Tibial nerve (tissue), 4 donors: ENCODE measurements around the gene FCHSD2. TPM values are rescaled to one million over a fixed set of nuclear protein-coding genes. Genes with fewer than 3 reads are reported as not detected.

Experiments
- DNase-seq, 2 donors: peaks; one replicate each; pipeline ENCODE4 v3.0.0-alpha.2; 2019; ENCODE audit warnings: low spot score in 2 of 2
- H3K27ac ChIP-seq, 4 donors: fragments of 200-600 bp; sonication (generic) in 3 of 4; one replicate each; pipeline ENCODE4 v1.5.1; 2017 to 2019; ENCODE audit warnings: mild to moderate bottlenecking in 1 of 4
- H3K27me3 ChIP-seq, 2 donors: fragments of 200-600 bp; sonication (generic) in 1 of 2; one replicate each; pipeline versions ENCODE4 v1.5.1 to v1.6.0; 2017 to 2019
- H3K36me3 ChIP-seq, 3 donors: fragments of 200-600 bp; sonication (generic); one replicate each; pipeline ENCODE4 v1.5.1; 2018 to 2019
- H3K4me1 ChIP-seq, 4 donors: fragments of 200-600 bp; sonication (generic) in 3 of 4; one replicate each; pipeline ENCODE4 v1.5.1; 2017 to 2019
- H3K4me3 ChIP-seq, 4 donors: fragments of 200-600 bp; sonication (generic) in 3 of 4; one replicate each; pipeline ENCODE4 v1.5.1; 2017 to 2019; ENCODE audit warnings: mild to moderate bottlenecking in 1 of 4, moderate library complexity in 1 of 4
- H3K9me3 ChIP-seq, 4 donors: fragments of 200-600 bp; sonication (generic) in 3 of 4; one replicate each; pipeline ENCODE4 v1.5.1; 2017 to 2019
- CTCF ChIP-seq, 5 experiments: fragments of 200-600 bp in 3 of 5; fragments of 450-650 bp in 2 of 5; sonication (generic) in 3 of 5; IDR thresholded peaks; one replicate each; pipeline ENCODE4 v1.5.1; 2016 to 2019; ENCODE audit warnings: antibody characterized with exemption in 5 of 5, mild to moderate bottlenecking in 3 of 5, moderate library complexity in 2 of 5
- EP300 ChIP-seq, 2 donors: sonication (generic); formaldehyde crosslinking; IDR thresholded peaks; one replicate each; pipeline ENCODE4 v1.6.1; 2017; ENCODE audit warnings: antibody characterized with exemption in 2 of 2, mild to moderate bottlenecking in 1 of 2
- POLR2A ChIP-seq, 2 donors: fragments of 450-650 bp; IDR thresholded peaks; one replicate each; pipeline ENCODE4 v1.6.1; 2017; ENCODE audit warnings: antibody characterized with exemption in 2 of 2, mild to moderate bottlenecking in 2 of 2, moderate library complexity in 2 of 2
- WGBS, 2 donors: methylation state at CpG; one replicate each; pipeline ENCODE4 v1.1.5; 2018; 5-methylcytosine and 5-hydroxymethylcytosine counted together
- total RNA-seq, 4 donors: library from RNA; depleted of rRNA; stranded (reverse); fragments of >200 nt; gene quantifications; one replicate each; pipeline ENCODE4 v1.1.0, GENCODE V29; 2016

FCHSD2 gene
- total RNA-seq, 4 donors from 2014 or later = 19.5 to 29.1 (median 22.8) TPM

DNA sequence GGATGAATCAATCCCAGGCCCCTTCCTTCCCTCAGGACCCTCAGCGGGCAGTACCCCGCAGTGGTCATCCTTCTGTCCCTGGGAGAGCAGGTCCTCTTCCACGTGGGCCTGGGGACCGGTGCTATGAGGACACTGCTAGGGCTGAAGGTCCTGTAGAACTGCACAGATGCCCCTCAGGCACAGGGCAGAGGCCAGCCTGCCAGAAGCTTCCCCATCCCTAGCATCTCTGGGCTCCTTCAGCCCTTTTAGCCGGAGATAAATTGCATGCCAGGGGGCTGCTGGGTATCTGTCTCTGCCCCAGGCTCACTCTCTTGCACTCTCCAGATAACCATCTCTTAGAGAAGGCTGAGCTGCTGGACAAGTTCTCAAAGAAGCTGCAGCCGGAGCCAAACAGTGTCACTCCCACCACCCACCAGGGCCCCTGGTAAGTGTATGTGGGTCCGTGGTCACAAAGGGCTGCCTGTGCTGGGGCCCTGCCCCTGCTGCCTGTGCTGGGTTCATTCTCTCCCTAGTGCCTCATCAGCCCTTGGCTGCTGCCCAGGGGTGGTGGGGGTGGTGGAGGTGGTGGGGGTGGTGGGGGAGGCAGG is 325.6 kb downstream of the FCHSD2 start:
- H3K27me3 ChIP-seq = no peaks in the 10 kb centered on the region
- H3K9me3 ChIP-seq = no peaks in the 10 kb centered on the region
- 52 to 60% methylated on average over 1 to 7 of the region's 7 CpGs for WGBS, 2 donors
- DNase-seq = no peak
- peak overlapping the region in 3 of 4 donors; percentile 95 to 96 (median 96) for H3K27ac ChIP-seq
- TF ChIP-seq EP300 (IDR thresholded peaks at IDR 0.05) (no peak), CTCF (IDR thresholded peaks at IDR 0.05) (no peak)
- peaks cover 0 to 38% (median 0%) of the 10 kb centered on the region in 3 donors for H3K36me3 ChIP-seq
- peak overlapping the region in 1 of 4 donors; percentile 67 for H3K4me3 ChIP-seq
- peaks cover 0 to 58% (median 35%) of the 10 kb centered on the region in 4 donors for H3K4me1 ChIP-seq

GRCh38 chr11:72815110-72815618 is 327.0 kb downstream of the FCHSD2 start:
- no peak for TF ChIP-seq POLR2A (IDR thresholded peaks at IDR 0.05)
- no peak for TF ChIP-seq CTCF (IDR thresholded peaks at IDR 0.05)
- TF ChIP-seq EP300 (IDR thresholded peaks at IDR 0.05) = no peak
- Histone ChIP-seq H3K4me1 (peaks cover 0 to 51% (median 29%) of the 10 kb centered on the region in 4 donors), H3K9me3 (no peaks in the 10 kb centered on the region), H3K27me3 (no peaks in the 10 kb centered on the region), H3K27ac (peak overlapping the region; percentile 95 to 96 (median 96)), H3K4me3 (peak overlapping the region; percentile 67 to 88 (median 74)), H3K36me3 (peaks cover 0 to 30% (median 0%) of the 10 kb centered on the region in 3 donors)
- DNase-seq = no peak
- 31% methylated on average over 9 of the region's 13 CpGs; no CpG with 5 or more reads in 1 of the 2 donors for WGBS, 2 donors

DNA sequence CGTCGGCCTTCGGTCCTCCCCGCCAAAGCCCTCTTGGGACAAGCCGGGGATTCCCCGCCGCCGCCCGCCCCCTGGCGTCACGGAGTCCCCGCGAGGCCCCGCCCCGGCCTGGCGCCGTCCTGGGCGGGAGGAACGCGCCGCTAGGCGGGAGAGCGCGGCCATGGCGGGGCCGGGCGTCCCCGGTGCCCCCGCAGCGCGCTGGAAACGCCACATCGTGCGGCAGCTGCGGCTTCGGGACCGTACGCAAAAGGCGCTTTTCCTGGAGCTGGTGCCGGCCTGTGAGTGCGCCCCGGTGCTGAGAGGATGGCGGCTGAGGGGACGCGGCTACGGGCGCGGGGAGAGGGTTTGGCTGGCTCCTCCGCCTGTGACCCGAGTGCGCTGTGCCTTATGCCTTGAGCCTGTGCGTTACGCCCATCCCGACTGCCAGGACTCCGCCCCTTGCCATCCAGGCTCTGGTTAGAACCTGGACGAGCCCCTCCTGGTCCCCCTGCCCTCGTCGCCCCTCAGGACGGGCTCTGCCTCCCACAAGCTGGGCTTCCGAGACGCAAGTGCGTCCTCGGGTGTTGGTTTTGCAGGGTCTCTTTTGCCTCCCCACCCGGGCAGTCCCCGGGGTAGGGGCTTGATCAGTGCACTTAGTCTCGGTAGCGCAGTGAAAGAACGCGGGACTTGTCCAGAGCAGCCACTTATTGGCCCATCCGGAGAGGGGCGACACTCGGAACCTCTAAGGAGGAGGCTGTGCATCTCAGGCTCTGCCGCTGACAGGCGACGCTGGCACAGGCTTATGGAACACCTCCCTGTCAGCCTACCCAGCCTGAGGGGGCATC is 327.6 kb downstream of the FCHSD2 start, which contains the start of gene ATG16L2:
Gene ATG16L2 (plus strand): TSS at position 126 of the 824 bp plus-strand sequence. CDS start 35 bp downstream, at position 161.
- WGBS, 2 donors = 0 to 1% methylated on average over 19 to 68 of the region's 75 CpGs
- peaks cover 0 to 30% (median 0%) of the 10 kb centered on the region in 3 donors for H3K36me3 ChIP-seq
- no peaks in the 10 kb centered on the region for H3K27me3 ChIP-seq
- no peaks in the 10 kb centered on the region for H3K9me3 ChIP-seq
- TF ChIP-seq EP300 (IDR thresholded peaks at IDR 0.05) (peak in 1 of 2 donors; percentile 10), CTCF (IDR thresholded peaks at IDR 0.05) (peak in 4 of 5 experiments; percentile 42 to 81 (median 63)), POLR2A (IDR thresholded peaks at IDR 0.05) (peak; percentile 24 to 58)
- peak within 1 kb of the TSS; percentile 67 to 88 (median 74) for H3K4me3 ChIP-seq
- H3K27ac ChIP-seq = peak within 1 kb of the TSS; percentile 95 to 96 (median 96)
- DNase-seq = peak in 1 of 2 donors; percentile 53
- peaks cover 0 to 51% (median 29%) of the 10 kb centered on the region in 4 donors for H3K4me1 ChIP-seq

DNA sequence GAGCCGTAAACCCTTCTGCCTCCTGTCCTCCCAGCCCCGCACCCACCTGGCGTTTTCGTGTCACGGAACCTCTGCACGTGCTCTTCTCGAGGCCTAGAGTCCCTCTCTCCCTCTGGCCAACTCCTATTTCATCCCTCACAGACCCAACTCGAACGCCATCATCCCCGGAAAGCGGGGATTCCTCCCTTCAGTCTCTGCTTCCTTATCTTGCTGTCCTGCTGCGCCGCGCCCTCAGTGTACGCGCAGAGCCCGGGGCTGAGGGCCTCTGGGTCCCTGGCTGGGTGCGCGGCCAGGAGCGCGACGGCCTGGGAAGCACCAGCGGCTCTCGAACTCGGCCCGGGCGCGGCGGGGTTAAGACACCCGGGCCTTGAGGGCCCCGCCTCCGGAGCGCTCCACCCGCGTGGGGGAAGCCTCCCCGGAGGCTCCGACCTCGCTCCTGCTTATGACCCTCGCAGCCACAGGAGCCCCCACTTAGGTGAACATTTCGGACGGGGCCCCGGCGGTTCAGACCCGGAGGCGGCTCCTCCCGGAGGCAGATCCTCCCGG is 328.3 kb downstream of the FCHSD2 start:
- H3K4me3 ChIP-seq = peak overlapping the region; percentile 67 to 88 (median 74)
- H3K9me3 ChIP-seq = no peaks in the 10 kb centered on the region
- TF ChIP-seq EP300 (IDR thresholded peaks at IDR 0.05) (peak; percentile 73 to 85), POLR2A (IDR thresholded peaks at IDR 0.05) (peak in 1 of 2 donors; percentile 41), CTCF (IDR thresholded peaks at IDR 0.05) (no peak)
- peaks cover 0 to 30% (median 0%) of the 10 kb centered on the region in 3 donors for H3K36me3 ChIP-seq
- H3K4me1 ChIP-seq = peaks cover 0 to 51% (median 29%) of the 10 kb centered on the region in 4 donors
- H3K27ac ChIP-seq = peak overlapping the region; percentile 95 to 96 (median 96)
- WGBS, 2 donors = 0% methylated on average over 34 to 39 of the region's 47 CpGs
- no peaks in the 10 kb centered on the region for H3K27me3 ChIP-seq
- peak; percentile 56 to 60 for DNase-seq
